IMR-90 (cell line): ENCODE data around the gene PARD6G. TPM values are rescaled to one million over a fixed set of nuclear protein-coding genes. Genes with fewer than 3 reads are reported as not detected.

Experiments
- ATAC-seq: fragments of 200-7000 bp; cut with Tn5 transposase; 2 replicates; pipeline ENCODE4 v1.9.1; 2020; ENCODE audit warnings: low read depth, mild to moderate bottlenecking, moderate library complexity
- BruUV-seq: library from RNA; stranded (reverse); fragments of 400-500 nt; replicated peaks from 2 replicates; lab custom pipeline; 2021; lab: Mats Ljungman, UMichigan
- CTCF ChIA-PET: fragments of 300-600 bp; formaldehyde crosslinking; extraction: SDS; loops from one replicate; lab custom pipeline; 2021; ENCODE audit warnings: antibody characterized with exemption; lab: Yijun Ruan, JAX
- POLR2A ChIA-PET: fragments of 300-600 bp; sonication (Branson Sonifier 250); formaldehyde crosslinking; loops from one replicate; lab custom pipeline; 2022; ENCODE audit warnings: antibody characterized with exemption; ENCODE audit not compliant: unreplicated experiment; lab: Charles Lee
- DNase-seq: peaks from one replicate; pipeline ENCODE4 v3.0.0; 2013
- H2AFZ ChIP-seq: replicated peaks from 2 replicates; pipeline ENCODE3; 2013; ENCODE audit warnings: low read length, mild to moderate bottlenecking; ENCODE audit not compliant: poor library complexity
- H2AK5ac ChIP-seq: 2 replicates; pipeline ENCODE4 v1.6.1; 2013; ENCODE audit warnings: low read depth, low read length, inconsistent platforms
- H2AK9ac ChIP-seq: replicated peaks from 2 replicates; pipeline ENCODE3; 2013; ENCODE audit warnings: mild to moderate bottlenecking, low read depth, low read length, moderate library complexity; ENCODE audit not compliant: poor library complexity
- H2BK120ac ChIP-seq: 2 replicates; pipeline ENCODE4 v1.6.1; 2013; ENCODE audit warnings: low read depth, low read length, inconsistent platforms
- H2BK15ac ChIP-seq: 3 replicates; pipeline ENCODE4 v1.6.1; 2013; ENCODE audit warnings: low read depth, low read length, inconsistent platforms
- H2BK20ac ChIP-seq: 2 replicates; pipeline ENCODE4 v1.6.1; 2013; ENCODE audit warnings: low read depth, mild to moderate bottlenecking, inconsistent platforms, low read length, moderate library complexity
- H2BK5ac ChIP-seq: 2 replicates; pipeline ENCODE4 v1.6.1; 2013; ENCODE audit warnings: mild to moderate bottlenecking, low read depth, low read length, inconsistent platforms; ENCODE audit not compliant: poor library complexity, severe bottlenecking
- H3K14ac ChIP-seq: replicated peaks from 2 replicates; pipeline ENCODE4 v1.6.1; 2013; ENCODE audit warnings: low read depth, low read length, inconsistent platforms
- H3K18ac ChIP-seq: 2 replicates; pipeline ENCODE4 v1.6.1; 2013; ENCODE audit warnings: low read depth, low read length, control low read depth
- H3K23ac ChIP-seq: 2 replicates; pipeline ENCODE4 v1.6.1; 2013; ENCODE audit warnings: low read depth, low read length, inconsistent platforms
- H3K27ac ChIP-seq: 2 replicates; pipeline ENCODE4 v1.5.1; 2013; ENCODE audit warnings: mild to moderate bottlenecking, control low read depth, low read length; ENCODE audit not compliant: insufficient read depth
- H3K27me3 ChIP-seq: 2 replicates; pipeline ENCODE4 v1.6.1; 2013; ENCODE audit warnings: low read length; ENCODE audit not compliant: control insufficient read depth, insufficient read depth
- H3K36me3 ChIP-seq: 2 replicates; pipeline ENCODE4 v1.6.1; 2013; ENCODE audit warnings: low read length, mixed read lengths; ENCODE audit not compliant: control insufficient read depth, insufficient read depth
- H3K4ac ChIP-seq: 2 replicates; pipeline ENCODE4 v1.6.1; 2013; ENCODE audit warnings: low read depth, low read length, inconsistent platforms
- H3K4me1 ChIP-seq: 2 replicates; pipeline ENCODE4 v1.6.1; 2013; ENCODE audit warnings: low read length, mixed read lengths; ENCODE audit not compliant: control insufficient read depth, insufficient read depth
- H3K4me2 ChIP-seq: 2 replicates; pipeline ENCODE4 v1.6.1; 2013; ENCODE audit warnings: low read depth, mild to moderate bottlenecking, control low read depth, low read length, moderate library complexity
- H3K4me3 ChIP-seq: 2 replicates; pipeline ENCODE4 v1.5.1; 2013; ENCODE audit warnings: low read depth, mild to moderate bottlenecking, control low read depth, low read length, moderate library complexity; ENCODE audit not compliant: insufficient read depth
- H3K56ac ChIP-seq: 2 replicates; pipeline ENCODE4 v1.6.1; 2013; ENCODE audit warnings: low read length, inconsistent platforms; ENCODE audit not compliant: insufficient read depth; ENCODE audit errors: extremely low read depth
- H3K79me1 ChIP-seq, 2 experiments: 2 replicates each; pipeline ENCODE4 v1.6.1; 2013; ENCODE audit warnings: low read length in 2 of 2, inconsistent platforms in 1 of 2, low read depth in 1 of 2
- H3K9ac ChIP-seq: 2 replicates; pipeline ENCODE4 v1.6.1; 2013; ENCODE audit warnings: low read depth, low read length, control low read depth
- H3K9me1 ChIP-seq: 2 replicates; pipeline ENCODE4 v1.6.1; 2013; ENCODE audit warnings: low read length, inconsistent platforms; ENCODE audit not compliant: insufficient read depth
- H3K9me3 ChIP-seq: 2 replicates; pipeline ENCODE4 v1.6.1; 2013; ENCODE audit warnings: low read length; ENCODE audit not compliant: control insufficient read depth, insufficient read depth
- H4K20me1 ChIP-seq: 2 replicates; pipeline ENCODE4 v1.6.1; 2013; ENCODE audit warnings: low read length, inconsistent platforms; ENCODE audit not compliant: insufficient read depth
- H4K5ac ChIP-seq: 2 replicates; pipeline ENCODE4 v1.6.1; 2013; ENCODE audit warnings: mild to moderate bottlenecking, low read depth, low read length, control low read depth
- H4K8ac ChIP-seq, 2 experiments: 2 replicates each; pipeline ENCODE4 v1.6.1; 2013; ENCODE audit warnings: low read depth in 2 of 2, low read length in 2 of 2, control low read depth in 1 of 2, inconsistent platforms in 1 of 2
- H4K91ac ChIP-seq: 2 replicates; pipeline ENCODE4 v1.6.1; 2013; ENCODE audit warnings: low read depth, low read length, inconsistent platforms; ENCODE audit not compliant: insufficient read depth
- CEBPB ChIP-seq: IDR thresholded peaks from 2 replicates; pipeline ENCODE4 v1.6.1; 2012; ENCODE audit warnings: low read depth, low read length, improper control_type of control experiment
- MAZ ChIP-seq: IDR thresholded peaks from 2 replicates; pipeline ENCODE4 v1.6.1; 2012; ENCODE audit warnings: low read depth, mild to moderate bottlenecking, low read length, improper control_type of control experiment, moderate library complexity, borderline replicate concordance
- MXI1 ChIP-seq: IDR thresholded peaks from 2 replicates; pipeline ENCODE4 v1.6.1; 2012; ENCODE audit warnings: low read depth, mild to moderate bottlenecking, low read length, moderate library complexity, borderline replicate concordance
- RAD21 ChIP-seq: IDR thresholded peaks from 2 replicates; pipeline ENCODE4 v1.6.1; 2012; ENCODE audit warnings: low read length, improper control_type of control experiment
- RCOR1 ChIP-seq: IDR thresholded peaks from 2 replicates; pipeline ENCODE4 v1.6.1; 2012; ENCODE audit warnings: mild to moderate bottlenecking, low read length, improper control_type of control experiment; ENCODE audit not compliant: insufficient replicate concordance
- RFX5 ChIP-seq: IDR thresholded peaks from 2 replicates; pipeline ENCODE4 v1.8.0; 2012; ENCODE audit warnings: low read depth, mild to moderate bottlenecking, low read length, moderate library complexity
- WGBS, 2 experiments: methylation state at CpG; one replicate each; pipeline versions ENCODE4 v1.1.5 to v1.1.7; 2013; ENCODE audit warnings: missing lambda C conversion rate in 2 of 2; ENCODE audit not compliant: insufficient read length in 1 of 2; ENCODE audit errors: extremely low coverage in 2 of 2; 5-methylcytosine and 5-hydroxymethylcytosine counted together
- dilution Hi-C: fragments of 300-500 bp; cut with HindIII; formaldehyde crosslinking; loops from one replicate; pipeline ENCODE4 v1.14.3; 2018; ENCODE audit warnings: low sequenced_read_pairs; ENCODE audit not compliant: unreplicated experiment
- in situ Hi-C: fragments of 300-500 bp; cut with MboI; formaldehyde crosslinking; loops from 3 replicates; pipeline ENCODE4 v1.14.3; 2019; ENCODE audit warnings: low sequenced_read_pairs, inconsistent platforms, mixed read lengths
- intact Hi-C: fragments of 100-400 bp; cut with micrococcal nuclease; formaldehyde crosslinking; loops from 2 replicates; pipeline ENCODE4 v1.10.0; 2022
- polyA plus RNA-seq, 3 experiments: library from polyadenylated mRNA; depleted of rRNA; stranded (reverse); fragments of >200 nt; gene quantifications; 2 replicates each; pipeline ENCODE4 v1.2.3, GENCODE V29; 2012; ENCODE audit warnings: low replicate concordance in 1 of 3
- total RNA-seq: library from RNA; depleted of rRNA; stranded (reverse); fragments of >200 nt; gene quantifications from 2 replicates; pipeline ENCODE4 v1.2.3, GENCODE V29; 2012
- TF ChIP-seq, protein P1 (sequence below): conservative IDR thresholded peaks from 2 replicates; pipeline ENCODE4 v1.5.1; 2012; ENCODE audit warnings: mild to moderate bottlenecking, low read depth, low read length, improper control_type of control experiment

Gene PARD6G
- total and polyA plus RNA-seq, 2 of the 4 experiments (the other 2 are of a cell fraction) = 2.5 to 4.6 TPM

DNA sequence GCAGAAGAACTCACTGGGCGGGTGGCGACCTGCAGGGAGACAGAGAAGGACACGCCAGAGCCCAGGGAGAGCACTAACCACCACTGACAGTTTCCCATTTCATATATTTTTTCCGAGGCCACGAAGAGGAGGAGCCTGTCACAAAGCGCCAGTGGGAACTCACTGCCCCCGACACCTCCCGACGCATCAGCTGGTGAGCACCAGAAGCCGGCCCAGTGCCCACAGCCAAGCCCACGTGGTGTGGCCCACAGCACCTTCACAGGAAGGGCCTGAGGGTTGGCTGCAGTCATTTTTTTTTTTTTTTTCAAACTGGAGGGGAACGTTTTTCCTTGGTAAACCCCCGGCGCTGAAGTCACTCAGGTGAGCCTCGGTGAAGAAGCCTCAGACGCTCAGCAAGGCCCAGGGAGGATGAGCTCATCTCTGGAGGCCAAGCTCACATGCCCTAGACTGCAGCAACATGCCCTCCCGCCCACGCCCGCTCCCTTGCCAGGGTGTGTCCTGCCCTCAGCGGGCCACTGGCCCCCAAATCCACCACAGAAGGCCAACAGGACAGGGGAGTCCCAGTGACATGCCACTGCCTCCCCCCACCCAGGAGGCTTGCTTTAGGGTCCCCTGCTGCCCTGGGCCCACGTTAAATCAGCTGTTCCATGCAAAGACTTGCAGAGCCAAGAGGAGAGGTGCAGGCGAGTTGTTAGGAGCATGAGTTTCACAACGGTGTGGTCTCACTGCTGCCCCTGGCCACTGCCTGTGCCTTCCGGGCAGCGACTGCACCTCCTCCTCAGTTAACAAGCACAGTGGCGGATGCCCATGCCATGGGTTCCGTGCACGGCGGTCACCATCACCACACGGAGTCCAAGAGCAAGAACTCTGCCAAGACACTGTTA, 68.1 kb downstream of the PARD6G start:
- H2BK15ac ChIP-seq = no peak overlapping the region
- no peak overlapping the region for H2AFZ ChIP-seq
- TF ChIP-seq CEBPB (no peak), MAZ (no peak), RFX5 (no peak), RAD21 (no peak), MXI1 (no peak), RCOR1 (no peak)
- TF ChIP-seq, protein P1, sequence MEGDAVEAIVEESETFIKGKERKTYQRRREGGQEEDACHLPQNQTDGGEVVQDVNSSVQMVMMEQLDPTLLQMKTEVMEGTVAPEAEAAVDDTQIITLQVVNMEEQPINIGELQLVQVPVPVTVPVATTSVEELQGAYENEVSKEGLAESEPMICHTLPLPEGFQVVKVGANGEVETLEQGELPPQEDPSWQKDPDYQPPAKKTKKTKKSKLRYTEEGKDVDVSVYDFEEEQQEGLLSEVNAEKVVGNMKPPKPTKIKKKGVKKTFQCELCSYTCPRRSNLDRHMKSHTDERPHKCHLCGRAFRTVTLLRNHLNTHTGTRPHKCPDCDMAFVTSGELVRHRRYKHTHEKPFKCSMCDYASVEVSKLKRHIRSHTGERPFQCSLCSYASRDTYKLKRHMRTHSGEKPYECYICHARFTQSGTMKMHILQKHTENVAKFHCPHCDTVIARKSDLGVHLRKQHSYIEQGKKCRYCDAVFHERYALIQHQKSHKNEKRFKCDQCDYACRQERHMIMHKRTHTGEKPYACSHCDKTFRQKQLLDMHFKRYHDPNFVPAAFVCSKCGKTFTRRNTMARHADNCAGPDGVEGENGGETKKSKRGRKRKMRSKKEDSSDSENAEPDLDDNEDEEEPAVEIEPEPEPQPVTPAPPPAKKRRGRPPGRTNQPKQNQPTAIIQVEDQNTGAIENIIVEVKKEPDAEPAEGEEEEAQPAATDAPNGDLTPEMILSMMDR = no peak
- no peak overlapping the region for H3K18ac ChIP-seq
- no peak overlapping the region for H3K9ac ChIP-seq
- H2BK120ac ChIP-seq = no peak overlapping the region
- peak overlapping the region; percentile 17 for H2AK9ac ChIP-seq
- ChIA-PET CTCF (no interaction called here), POLR2A (no interaction called here)
- 0 out of 2 replicates have a peak, but pooled peaks cover 3% of the 10 kb centered on the region for H4K20me1 ChIP-seq
- WGBS, 2 experiments = 81% methylated on average over 7 of the region's 30 CpGs; no CpG with 5 or more reads in 1 of the 2 experiments
- no peak for ATAC-seq
- dilution Hi-C loops = no loop called here
- no peak overlapping the region for H2AK5ac ChIP-seq
- intact Hi-C loops = loop anchor here (2.0 kb wide), 1 partner anchor 20 kb away; no protein-coding TSS in a partner anchor
- H3K4me3 ChIP-seq = no peak overlapping the region
- H3K4ac ChIP-seq = no peak overlapping the region
- BruUV-seq = no TSS peak
- H2BK20ac ChIP-seq = no peak overlapping the region
- no peak overlapping the region for H2BK5ac ChIP-seq
- H3K23ac ChIP-seq = no peak overlapping the region
- no peak overlapping the region for H4K8ac ChIP-seq
- H4K91ac ChIP-seq = no peak overlapping the region
- H3K36me3 ChIP-seq = no peaks in the 10 kb centered on the region
- peaks cover 0 to 12% of the 10 kb centered on the region in 2 experiments; a peak in 1 of 4 replicates for H3K79me1 ChIP-seq
- H4K5ac ChIP-seq = no peak overlapping the region
- DNase-seq = no peak
- H3K56ac ChIP-seq = no peak overlapping the region
- peaks cover 2% of the 10 kb centered on the region; the same call in 1 of the 2 replicates for H3K4me1 ChIP-seq
- no peaks in the 10 kb centered on the region for H3K9me3 ChIP-seq
- H3K27me3 ChIP-seq = no peaks in the 10 kb centered on the region
- in situ Hi-C loops = no loop called here
- H3K27ac ChIP-seq = no peak overlapping the region
- peaks cover 11% of the 10 kb centered on the region for H3K9me1 ChIP-seq
- no peak overlapping the region for H3K4me2 ChIP-seq
- no peak overlapping the region; the same call in 1 of the 2 replicates for H3K14ac ChIP-seq
